NCI-H460 (cell line): ENCODE results near the gene SELENOH. TPM values are rescaled to one million over a fixed set of nuclear protein-coding genes. Genes with fewer than 3 reads are reported as not detected.

Source experiments
- DNase-seq: peaks from one replicate; pipeline ENCODE4 v3.0.0-alpha.2; 2016; ENCODE audit warnings: low read depth; ENCODE audit errors: extremely low read depth
- total RNA-seq: library from RNA; depleted of rRNA; stranded (reverse); fragments of >200 nt; shearing (Covaris generic); gene quantifications from 2 replicates; pipeline ENCODE4 v1.2.3, GENCODE V29; 2014

The SELENOH gene
- total RNA-seq, 1 experiment from 2014 or later = 85.9 TPM

DNA sequence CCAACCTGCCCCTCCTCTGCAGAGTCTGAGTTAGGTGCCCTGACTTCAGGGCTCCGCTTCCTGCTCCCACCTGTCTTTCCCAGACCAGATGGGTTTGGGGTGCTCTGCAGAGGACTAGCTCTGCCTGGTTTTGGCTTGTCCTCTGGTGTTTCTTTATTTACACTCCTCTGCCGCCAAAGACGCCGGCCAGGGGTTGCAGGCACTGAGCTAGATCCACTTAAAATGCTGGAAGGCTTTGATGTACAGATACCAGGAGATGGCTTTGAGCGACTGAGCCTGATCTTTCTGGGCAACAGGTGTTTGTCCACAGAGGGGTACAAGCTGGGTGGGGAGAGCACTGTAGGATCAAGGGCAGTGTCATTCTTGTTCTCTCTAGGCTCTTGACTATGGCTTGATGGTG, 3.9 kb downstream of the SELENOH start:
- no peak for DNase-seq

DNA sequence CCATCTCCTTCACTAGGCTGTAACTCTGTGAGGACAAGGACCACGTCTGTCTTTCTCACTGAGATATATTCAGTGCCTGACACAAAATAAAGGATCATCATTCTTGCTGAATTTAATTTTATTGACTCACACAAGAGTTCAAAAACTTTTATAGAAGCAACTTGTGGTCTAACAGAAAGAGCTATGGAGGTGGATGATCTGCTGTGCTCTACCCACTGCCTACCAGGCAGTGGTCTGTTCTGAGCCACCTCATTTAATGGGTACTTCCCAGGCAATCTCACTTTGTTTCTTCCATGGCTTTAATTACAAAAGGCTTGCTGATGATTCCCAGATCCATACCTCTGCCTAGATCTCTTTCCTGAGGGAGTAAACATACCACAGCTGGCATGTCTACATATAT, 5.6 kb downstream of the SELENOH start:
- no peak for DNase-seq

GRCh38 chr11:57751176-57751575, 9.9 kb downstream of the SELENOH start:
- no peak for DNase-seq

- peak; percentile 52 for DNase-seq
These were observed 10.5 kb downstream of the SELENOH start, which contains the start of gene BTBD18 for GRCh38 chr11:57751676-57752253. Gene BTBD18, minus strand, starts transcription at chr11:57751819. Its CDS starts 631 bp downstream, at chr11:57751188.

GRCh38 chr11:57752954-57753353, 11.7 kb downstream of the SELENOH start:
- no peak for DNase-seq

DNA sequence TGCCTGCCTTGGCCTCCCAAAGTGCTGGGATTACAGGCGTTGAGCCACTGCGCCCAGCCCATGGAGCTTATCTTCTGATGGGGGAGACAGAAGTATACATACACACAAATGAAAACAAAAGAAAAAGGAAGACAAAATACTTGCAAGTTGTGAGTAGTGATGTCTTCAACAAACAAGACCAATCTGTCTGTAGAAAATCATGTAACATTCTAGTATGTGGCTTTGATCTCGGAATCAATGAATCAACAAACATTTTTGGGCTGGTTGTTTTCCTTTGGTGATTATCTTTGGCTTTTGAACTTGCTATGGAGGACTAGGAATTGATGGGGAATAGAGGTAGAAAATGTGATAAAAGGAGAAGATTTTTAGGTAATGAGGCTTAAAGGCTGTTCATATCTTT, 16.9 kb downstream of the SELENOH start:
- DNase-seq = no peak

GRCh38 chr11:57761301-57762234, 20.3 kb downstream of the SELENOH start, which contains the start of gene CTNND1:
Gene CTNND1, plus strand, starts transcription at chr11:57761802. Its CDS starts 29,677 bp downstream, at chr11:57791479.
- DNase-seq = peak; percentile 92

GRCh38 chr11:57762235-57762861, 21.1 kb downstream of the SELENOH start:
- DNase-seq = no peak

DNA sequence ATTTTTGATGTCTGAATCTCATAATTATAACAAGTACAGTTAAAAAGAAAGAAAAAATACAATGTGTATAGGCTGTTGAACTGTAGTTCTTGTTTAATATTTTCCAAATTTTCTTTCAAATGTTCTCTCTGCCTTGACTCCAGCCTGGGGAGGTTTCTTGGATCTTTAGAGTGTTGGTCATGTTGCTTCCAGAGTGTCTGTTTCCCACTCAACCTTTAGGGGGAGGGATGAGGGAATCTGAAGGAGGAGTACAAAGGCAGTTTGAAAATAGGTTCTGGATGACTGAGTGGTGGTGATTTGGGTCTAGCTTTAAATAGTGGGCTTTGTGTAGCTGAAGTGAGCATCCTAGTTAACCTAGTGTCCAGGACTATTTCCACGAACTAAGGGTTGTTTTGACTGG, 22.3 kb downstream of the SELENOH start:
- no peak for DNase-seq

DNA sequence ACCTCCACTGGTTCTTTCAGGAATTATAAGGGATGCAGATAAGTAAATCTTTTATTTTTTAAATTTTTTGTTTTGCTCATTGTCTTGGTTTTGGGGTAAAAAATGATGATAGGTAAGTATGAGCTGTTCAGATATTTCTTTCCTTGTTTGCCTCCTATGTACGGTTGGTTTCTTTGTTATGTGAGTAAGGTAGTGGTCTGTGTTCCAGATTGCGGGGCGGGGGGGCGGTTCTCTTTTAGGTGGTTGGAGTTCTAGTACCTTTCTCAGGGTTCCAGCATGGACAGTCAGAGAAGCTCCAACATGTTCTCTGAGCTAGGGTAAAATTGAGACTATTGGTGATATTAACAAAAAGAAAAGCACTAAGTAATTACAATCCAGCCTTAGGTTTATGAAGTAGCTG, 22.7 kb downstream of the SELENOH start:
- no peak for DNase-seq

GRCh38 chr11:57764566-57764965, 23.3 kb downstream of the SELENOH start:
- no peak for DNase-seq

DNA sequence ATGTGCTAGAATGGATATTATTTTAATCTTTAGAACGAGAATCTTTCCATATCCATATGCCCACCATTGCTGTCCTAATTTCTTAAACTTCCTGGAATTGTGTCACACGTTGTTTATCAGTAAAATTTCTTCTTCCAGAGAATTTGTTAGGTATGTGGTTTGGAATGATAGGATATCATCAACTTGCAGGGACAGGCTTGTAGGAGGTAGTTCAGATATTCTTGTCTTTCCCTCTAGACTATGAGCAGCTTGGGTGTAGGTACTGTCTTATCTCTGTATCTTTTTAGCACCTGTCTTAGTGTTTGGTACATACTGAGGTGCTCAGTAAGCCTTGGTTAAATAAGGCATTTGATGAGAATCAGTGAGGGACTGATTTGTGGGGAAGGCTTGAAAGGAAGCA, 23.7 kb downstream of the SELENOH start:
- DNase-seq = no peak

DNA sequence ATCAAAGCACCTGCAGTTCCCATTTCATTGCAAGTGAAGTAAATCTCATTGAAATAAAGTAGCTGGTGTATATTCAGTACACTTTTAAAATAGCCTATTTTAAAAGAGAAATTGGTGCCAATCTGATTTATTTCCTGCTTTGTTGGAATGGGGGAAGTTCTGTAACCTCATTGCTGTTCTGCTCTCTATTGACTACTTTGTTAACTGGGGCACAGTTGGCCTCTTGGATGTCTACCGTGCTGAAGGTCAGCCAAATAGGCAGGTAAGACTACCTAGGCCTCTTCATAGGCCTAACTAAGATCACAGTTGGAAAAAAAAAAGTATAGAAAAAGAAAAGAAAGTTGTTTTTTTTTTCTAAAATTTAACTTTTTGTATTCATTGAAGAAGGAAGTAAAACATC, 29.5 kb downstream of the SELENOH start:
- DNase-seq = no peak

GRCh38 chr11:57771365-57771764, 30.1 kb downstream of the SELENOH start:
- DNase-seq = no peak

DNA sequence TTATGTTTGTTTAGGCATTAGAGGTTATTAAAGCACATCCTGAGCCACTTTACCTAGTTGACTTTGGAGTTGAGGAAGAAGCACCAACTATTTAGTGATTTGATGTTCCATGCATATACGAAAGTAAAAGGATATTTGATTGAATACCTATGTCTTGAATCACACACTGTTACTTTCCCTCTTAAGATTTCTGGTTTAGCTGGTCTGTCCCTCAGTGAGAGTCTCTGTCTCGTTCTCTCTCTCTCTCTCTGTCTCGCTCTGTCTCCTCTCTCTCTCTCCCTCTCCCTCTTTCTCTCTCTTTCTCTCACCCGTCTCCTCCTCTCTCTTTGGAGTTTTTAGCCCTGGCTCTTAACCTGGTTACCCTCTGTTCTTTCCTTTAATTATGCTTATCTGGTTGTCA, 31.3 kb downstream of the SELENOH start:
- no peak for DNase-seq

GRCh38 chr11:57773026-57773598, 31.8 kb downstream of the SELENOH start:
- no peak for DNase-seq

- no peak for DNase-seq
These were observed 34.2 kb downstream of the SELENOH start for GRCh38 chr11:57775491-57775890.

DNA sequence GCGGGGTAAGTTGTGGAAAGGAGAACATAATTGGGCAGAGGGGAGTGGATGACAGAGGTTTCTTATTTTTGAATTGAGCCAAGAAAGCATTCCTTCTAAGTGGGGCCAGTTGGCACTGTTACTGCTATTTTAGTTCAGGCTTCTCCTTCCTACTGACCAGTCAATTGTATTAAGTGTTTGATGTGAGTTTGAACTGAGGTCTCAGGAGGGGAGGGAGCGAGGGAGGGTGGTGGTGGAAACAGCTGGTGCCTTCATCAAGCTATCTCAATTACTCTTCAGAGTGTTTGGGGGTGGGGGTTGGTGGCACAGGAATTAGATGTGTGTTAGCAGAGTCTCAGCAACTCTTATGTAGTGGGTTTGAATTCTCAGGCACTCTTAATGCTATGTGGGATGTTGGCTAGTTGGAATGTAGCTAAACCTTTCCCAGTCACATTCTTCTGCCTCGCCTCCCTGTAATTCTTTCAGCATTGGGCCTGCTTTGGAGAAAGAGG, 34.8 kb downstream of the SELENOH start:
- DNase-seq = no peak

GRCh38 chr11:57776577-57777210, 35.4 kb downstream of the SELENOH start:
- no peak for DNase-seq

GRCh38 chr11:57777969-57778317, 36.7 kb downstream of the SELENOH start:
- DNase-seq = no peak
